HG03159 (cell line): ENCODE results near the gene TFPI.

Source experiments
- ATAC-seq: cut with Tn5 transposase; IDR thresholded peaks from one replicate; pipeline ENCODE4 v1.9.1; 2021; ENCODE audit warnings: mild to moderate bottlenecking, moderate library complexity; ENCODE audit not compliant: unreplicated experiment

TFPI gene

DNA sequence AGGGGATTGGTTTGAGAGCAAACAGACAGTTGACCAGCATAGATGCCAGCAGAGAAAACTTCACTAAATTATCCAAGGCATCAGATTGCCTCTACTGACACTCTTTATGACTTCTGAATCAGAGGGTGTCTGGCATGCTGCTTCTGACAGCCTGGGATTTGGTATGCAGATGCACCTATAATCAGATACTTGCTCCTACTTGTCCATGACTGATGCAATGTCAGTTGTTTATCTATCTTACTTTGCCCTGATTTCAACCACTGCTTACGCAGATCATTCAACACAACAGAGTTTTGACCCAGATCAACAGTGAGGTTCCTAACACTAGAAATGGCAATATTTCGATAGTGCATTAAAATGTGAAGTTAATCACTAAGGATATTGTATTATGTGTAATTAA is 83.5 kb downstream of the TFPI start:
- ATAC-seq = no peak

DNA sequence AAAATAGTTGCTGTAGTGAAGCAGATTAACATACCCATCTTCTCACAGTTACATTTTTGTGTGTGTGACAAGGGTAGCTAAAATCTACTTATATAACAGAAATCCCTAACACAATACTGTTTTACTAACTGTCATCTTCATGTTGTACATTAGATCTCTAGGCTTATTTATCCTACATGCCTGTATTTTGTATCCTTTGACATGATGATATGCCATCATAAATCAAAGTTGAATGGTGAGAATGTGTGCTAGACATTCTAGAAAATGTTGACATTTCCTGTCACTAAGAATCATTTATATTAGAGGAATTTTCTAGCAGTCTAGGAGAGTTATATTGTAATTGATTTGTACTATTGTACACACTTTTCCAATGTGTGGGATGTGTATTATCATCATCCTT is 84.7 kb downstream of the TFPI start:
- no peak for ATAC-seq

DNA sequence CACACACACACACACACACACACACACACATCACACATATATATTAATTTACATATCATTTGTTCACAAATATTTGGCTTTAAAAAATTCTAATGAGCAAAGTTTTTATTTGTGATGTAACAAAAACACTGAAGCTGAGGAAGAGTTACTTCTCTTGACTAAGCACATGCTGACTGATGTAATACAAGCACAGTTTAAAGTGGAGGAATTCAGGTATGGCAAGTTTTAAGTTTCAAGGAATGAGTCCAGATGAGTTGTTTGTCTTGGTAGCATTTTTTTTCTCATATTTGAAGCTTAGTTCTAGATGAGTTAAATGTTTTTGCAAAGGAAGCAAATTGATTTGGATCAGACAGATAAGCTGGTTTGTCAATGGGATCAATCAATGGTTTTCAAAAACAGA is 86.0 kb downstream of the TFPI start:
- ATAC-seq = no peak

DNA sequence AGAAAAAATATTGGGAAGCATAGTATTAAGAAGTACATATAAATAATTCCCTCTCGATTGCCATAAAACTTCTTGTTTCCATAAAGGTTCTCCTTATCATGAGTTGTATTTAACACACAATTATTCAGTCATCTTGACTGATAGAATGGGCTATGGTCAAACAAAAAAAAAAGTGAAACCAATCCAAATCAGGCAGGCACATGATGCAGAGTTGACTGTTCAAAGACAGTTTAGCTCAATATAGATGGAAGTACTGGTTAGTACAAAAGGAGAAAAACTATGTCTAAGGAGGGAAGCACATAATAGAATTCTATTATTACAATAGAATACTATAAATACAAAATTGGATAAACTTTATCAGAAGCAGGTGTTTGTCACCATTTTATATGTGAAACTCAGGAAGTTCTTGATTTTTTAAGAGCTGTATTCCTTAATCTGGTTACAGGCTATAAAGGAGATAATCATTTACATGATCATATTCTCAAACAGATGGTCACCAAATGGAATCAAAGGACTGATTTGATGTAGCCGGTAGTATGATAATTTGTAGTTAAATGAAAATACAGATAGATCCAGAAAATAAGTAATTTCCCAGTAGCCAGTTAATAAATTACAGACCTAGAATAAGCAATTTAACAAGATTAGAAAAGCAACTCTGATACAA is 88.0 kb downstream of the TFPI start:
- ATAC-seq = no peak

DNA sequence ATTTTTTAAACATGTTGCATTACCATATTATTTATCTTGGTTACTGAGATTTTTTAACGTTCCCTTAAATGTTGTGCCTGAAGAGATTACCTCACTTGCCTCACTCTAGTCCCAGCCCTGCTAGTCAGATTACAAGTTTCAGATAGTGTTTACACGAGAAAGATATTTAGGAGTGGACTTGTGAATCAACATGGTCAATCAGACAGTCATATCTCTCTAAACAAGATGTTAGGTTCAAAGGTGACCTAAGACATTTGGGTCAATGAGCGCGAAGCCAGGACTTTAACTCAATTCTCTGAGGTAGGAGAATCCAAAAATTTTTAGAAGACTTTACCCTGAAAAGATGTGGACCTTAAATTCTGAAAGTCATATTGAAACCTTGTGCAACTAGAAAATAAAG is 91.4 kb downstream of the TFPI start:
- no peak for ATAC-seq

DNA sequence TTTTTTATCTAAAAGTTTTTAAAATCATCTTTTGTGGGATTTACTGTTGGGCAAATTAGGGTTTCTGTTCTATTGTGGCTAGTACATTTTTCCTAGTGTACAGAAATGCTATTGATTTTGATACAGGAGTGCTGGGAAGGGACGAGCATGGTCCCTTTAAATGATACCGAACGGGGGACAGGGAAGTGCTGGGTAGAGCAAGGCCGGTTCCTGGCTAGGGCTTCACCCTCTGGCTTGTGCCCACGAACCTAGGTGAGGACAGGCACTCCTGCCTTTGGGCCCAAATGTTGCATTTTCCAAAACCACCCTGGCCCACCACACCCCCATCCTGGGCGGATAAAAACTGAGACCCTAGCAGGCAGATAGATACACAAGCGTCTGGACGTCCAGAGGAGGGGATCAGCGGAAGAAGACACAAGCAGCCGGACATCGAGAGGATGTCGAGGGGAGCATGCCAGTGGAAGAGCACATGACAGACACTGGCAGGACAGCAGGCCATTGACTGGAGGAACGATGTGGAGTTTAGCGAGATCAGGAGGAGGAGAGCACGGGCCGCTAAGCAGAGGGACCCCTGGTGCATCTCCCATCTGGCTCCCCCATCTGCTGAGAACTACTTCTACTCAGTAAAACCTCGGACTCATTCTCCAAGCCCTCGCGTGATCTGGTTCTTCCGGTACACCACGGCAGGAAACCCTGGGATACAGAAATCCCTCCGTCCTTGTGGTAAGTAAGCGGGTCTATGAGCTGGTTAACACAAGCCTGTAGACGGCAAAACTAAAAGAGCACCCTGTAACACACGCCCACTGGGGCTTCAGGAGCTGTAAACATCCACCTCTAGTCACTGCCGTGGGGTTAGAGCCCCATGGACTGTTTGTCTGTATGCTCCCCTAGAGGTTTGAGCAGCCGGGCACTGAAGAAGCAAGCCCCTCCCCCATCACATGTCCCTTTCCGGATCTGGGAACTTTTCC is 92.7 kb downstream of the TFPI start:
- no peak for ATAC-seq

DNA sequence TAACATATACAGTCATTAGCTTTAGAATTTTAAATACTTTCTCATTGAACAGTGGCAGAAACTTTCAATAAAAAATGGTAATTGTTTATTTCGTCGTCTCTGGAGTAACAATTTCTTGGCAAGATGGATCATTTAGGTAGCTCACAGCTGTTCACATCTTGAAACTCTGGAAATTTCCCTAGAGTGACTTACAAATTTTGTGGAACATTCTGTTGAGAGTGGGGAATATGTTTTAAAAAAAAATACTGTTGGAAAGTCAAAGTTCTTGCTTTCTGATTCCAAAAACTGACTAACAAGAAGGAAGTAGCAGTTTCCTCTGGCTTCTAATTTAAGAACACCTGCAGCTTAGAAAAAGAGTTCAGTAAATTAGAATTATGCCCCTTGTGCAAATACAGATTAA is 95.0 kb downstream of the TFPI start:
- no peak for ATAC-seq

DNA sequence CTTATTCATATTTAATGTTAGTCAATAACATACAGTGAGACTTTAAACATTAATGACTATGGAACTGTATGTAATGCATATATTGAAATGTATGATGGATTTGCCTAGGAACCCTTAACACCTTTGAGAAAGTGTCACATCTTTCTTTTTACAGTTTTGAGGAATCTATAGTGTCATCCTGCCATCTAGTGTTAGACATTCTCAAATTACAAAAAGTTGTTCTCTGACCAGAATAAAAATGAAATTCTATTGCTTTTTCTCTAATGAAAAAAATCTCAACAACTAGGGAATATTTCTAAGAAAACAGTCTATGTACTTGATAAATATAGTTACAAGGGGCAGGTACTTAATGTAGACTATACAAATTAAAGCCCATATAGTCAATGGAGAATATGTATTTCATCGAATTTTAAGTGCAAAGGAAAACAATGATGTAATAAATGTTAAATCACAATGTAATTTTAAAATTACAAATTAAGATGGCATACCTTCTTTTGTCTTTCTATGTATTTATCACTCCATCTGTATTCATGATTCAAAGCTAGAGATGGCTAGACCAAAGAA is 101.1 kb downstream of the TFPI start:
- no peak for ATAC-seq

DNA sequence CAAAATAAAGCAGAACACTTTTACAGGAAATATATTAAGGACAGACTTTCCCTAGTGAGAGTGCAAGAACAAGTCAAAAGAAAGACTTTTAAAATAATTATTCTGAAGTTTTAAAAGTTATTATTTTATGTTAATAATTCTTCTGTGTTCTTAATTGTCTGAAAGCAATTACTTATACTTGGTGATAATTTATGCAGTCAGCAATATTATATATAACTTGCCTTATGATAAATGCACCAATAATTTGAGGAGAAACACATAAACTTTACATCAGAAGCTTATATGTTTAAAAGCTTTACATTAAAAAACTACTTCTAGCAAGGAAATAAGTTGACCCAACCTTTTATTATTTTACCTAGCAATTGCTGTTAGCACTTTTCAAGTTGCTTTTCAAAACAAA is 102.7 kb downstream of the TFPI start:
- no peak for ATAC-seq

DNA sequence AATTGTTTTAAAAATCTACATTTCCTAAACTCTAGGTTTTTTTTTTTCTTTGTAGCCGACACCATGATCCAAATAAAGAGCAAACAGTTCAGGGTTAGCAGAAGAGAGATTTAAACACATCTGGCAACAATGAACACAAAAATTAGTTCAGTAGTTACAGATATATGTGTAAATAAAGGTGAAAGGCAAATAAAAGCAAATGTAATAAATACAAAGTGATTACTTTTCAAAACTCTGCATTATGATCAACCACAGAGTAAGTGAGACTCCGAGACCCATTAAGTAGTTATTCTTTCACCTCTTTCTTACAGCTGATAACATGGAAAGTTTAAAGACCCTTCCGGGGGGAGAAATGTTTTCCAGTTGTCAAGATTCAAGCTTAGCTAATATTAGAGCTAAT is 106.9 kb downstream of the TFPI start:
- ATAC-seq = no peak

DNA sequence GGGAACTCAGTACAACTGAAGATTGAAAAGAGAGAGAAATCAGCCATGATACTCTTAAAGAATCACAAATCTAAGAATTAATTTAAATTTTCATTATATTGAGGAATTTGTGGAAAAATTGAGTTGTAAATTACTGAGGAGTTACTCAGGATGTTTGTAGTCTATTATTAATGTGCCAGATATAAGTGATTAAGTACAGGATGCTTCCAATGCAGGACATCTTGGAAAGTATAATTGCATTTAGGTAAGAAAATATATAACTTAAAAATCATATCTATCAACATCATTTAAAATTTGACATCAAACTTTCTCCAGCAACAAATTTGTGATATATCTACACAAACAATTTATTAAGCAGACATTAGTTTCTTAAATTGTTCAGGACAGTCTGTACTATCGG is 107.5 kb downstream of the TFPI start:
- ATAC-seq = no peak

DNA sequence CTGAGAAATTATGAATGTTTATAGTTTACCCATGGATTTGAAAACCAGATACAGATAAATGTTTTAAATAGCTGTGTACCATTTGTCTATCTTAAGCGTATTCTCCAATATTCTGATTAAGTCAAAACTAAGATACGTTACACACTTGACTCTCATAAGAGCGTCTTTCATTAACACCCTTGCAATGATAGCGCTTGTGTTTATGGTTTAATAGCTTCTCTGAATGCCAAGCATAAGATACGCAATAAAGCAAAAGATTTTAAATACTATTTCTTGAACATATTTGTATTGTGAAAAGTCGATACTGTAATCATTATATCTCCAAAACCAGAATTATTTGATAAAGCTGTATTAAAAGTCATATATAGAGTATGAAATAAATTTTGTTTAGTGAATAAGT is 109.2 kb downstream of the TFPI start:
- no peak for ATAC-seq

DNA sequence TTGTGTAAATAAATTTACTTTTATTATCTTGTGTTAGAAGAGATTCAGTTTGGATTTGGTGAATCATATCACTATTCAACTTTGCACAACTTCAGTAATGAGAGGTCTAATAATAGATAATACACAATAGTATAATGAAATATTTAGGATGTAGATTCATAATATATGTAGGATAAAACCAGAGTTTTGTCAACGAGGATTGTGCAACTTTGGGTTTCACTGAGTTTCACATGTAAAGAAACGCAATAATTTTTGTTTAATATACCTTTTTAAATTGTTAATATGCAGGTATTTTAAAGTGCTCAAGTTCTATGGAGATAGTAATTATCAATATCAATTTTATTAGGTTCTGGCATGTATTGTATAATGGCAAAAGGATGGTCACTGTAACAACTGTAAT is 111.5 kb downstream of the TFPI start:
- ATAC-seq = no peak

DNA sequence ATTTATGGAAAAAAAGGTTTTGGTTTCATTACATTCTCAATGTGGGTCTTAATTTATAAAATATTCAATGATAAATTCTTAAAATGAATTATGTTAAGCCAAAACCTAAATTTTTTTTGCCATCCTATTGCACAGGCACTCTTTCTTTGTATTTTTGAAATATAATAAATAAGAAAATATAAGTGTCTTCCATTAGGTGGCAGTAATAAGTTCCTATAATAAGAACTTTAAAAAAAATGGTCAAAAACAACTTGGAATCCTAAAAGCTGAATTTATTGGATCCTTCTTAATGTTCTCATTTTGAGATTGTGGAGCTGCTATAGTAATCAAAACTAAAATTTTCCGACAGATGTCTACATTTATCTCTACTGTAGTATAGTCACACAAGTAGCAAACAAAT is 111.9 kb downstream of the TFPI start:
- ATAC-seq = no peak

DNA sequence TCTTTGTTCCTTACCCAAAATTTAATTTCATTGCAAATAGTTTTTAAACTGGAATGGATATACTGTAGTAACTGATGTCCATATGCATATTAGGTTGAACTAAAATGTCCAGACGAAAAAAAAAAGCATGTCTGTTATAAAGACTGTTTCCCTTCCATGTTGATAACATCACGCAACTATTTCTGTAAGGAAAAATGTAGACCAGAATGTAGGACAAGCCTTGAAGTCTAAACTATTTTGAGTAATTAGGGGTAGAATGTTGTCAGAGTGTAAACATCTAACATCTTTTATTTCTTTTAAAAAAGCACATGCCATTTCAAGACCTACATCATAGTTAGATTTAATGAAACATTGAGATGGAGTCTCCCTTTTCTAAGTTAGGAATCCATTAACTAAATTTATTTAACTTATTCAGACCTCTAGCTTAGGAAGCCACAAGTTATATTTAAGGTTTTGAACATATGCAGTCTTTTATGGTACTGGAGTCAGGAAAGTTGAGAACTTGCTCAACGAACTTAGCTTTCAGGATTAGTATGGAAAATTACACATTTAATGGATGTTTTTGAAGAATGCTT is 114.0 kb downstream of the TFPI start:
- ATAC-seq = no peak

DNA sequence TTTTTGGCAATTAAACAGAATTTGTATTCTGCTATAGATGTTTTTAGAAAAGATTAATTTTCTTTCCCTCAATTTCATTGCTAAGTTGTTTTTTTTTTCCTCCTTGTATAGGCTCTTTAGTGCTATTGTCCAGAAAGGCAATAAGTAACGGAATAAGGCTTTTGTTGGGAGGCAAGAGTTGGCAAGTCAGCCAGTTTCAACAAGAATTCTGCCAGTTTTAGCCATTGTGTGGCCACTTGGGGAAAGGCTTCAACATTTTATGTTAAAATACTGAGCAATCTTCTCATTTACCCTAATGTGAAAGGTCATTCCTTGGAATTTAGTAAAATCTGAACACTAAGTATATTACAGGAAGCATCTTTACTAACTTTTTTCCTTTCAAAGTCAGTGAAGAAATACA is 115.8 kb downstream of the TFPI start:
- ATAC-seq = no peak

DNA sequence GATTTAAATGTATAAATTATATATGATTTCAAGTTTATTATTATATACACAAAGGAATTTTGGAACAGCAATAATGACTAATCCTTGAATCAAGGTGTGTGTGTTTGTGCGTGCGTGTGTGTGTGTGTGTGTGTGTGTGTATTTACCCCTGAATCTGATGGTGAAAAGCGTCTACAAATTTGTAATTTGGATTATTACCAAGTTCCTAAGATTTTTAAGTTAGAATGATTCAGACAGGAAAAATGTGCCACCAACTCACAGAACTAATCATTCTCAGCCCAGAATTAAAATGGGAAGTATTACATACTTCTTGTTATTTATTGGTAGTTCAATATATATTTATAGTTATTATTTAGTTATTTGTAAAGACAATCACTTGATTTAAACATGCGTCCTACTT is 118.5 kb downstream of the TFPI start:
- ATAC-seq = no peak

DNA sequence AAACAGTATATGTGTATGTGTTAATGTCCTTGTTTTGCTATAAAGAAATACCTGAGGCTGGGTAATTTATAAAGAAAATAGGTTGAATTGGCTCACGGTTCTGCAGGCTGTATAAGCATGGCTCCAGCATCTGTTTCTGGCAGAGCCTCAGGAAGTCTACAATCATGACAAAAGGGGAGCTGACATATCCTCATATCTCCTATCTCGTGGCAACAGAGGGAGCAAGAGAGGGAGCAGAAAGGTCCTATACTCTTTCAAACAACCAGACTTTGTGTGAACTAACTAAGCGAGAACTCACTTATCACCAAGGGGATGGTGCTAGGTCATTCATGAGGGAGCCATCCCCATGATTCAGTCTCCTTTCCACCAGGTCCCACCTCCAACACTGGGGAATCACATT is 119.2 kb downstream of the TFPI start:
- ATAC-seq = no peak

DNA sequence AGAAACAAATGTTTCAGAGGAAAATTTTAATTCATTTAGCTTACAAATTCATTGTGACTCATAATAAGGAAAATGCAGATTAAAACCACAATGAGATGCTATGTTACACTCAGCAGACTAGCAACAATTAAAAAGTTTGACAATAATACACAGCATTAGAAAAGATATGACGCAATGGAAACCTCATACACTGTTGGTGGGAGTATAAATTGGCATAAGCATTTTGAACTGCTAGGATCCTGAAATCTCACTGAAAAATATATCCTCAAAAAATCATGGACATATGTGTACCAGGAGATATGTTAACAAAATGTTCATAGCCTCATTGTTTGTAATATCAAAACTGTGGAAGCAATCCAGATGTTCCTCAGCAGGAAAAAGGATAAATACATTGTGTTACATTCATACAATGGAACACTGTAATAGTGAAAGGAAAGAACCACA is 119.9 kb downstream of the TFPI start:
- ATAC-seq = no peak

DNA sequence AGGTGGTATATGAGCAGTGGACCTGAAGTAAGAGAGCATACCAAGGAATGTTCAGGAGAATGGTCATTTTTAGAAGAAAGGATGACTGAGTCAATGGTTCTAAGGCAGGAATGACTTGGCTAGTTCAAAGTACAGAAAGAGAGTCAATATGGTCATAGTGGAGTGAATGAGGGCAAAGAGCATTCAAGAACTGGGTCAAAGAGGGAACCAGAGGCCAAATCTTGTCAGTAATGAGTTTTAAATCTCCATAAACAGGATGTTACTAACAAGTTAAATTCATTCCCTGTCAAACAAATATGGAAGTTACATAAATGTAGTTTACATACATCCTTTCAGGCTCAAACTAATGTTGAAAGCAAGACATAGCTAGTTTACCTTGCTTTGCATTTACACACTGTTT is 122.3 kb downstream of the TFPI start:
- ATAC-seq = no peak

DNA sequence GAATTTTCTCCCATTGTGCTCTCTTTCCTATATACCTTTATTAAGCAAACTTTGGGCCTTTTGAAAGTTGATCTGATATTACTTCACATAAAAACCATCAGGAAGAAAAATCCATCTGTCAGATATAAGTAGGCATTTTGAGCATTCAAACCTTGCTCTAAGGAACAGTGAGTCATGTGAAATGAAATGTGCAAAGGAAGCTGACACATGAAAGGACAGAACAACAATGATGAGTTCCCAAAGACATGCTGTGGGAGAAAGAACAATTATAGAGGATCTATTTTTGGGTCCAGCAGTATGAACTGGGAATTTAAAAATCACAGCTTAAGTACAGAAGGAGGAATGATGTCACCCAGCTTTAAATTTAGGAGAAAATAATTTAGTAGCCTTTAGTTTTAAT is 124.2 kb downstream of the TFPI start:
- ATAC-seq = no peak

DNA sequence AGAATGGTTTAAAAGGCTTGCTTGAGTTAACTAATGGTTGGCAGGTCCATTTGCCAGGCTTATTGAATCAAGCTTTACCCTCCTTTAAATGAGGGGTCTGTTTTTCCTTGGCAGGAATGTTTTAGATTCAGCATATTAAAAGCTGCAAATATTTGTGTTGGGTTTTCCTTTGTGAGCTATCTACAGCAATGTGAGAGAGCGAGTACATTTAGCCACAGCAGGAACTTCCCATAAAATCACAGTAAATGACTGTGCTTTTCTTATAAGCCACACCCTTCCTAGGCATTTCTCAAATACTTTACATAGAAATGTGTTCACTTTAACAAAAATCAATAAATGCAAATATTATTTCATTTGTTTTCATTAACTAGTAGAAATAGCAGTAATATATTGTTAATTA is 130.1 kb downstream of the TFPI start:
- no peak for ATAC-seq
